Suprapubic skin (tissue), 4 donors: ENCODE results near the gene SLC5A4. TPM values are rescaled to one million over a fixed set of nuclear protein-coding genes. Genes with fewer than 3 reads are reported as not detected.

Experiments used
- DNase-seq, 2 donors: peaks; one replicate each; pipeline ENCODE4 v3.0.0-alpha.2; 2019; ENCODE audit warnings: low spot score in 2 of 2
- H3K27ac ChIP-seq: fragments of 200-600 bp; sonication (generic); one replicate; pipeline ENCODE4 v1.5.1; 2019
- H3K27me3 ChIP-seq: fragments of 200-600 bp; sonication (generic); one replicate; pipeline ENCODE4 v1.5.1; 2019
- H3K36me3 ChIP-seq: fragments of 200-600 bp; sonication (generic); one replicate; pipeline ENCODE4 v1.5.1; 2019
- H3K4me1 ChIP-seq: fragments of 200-600 bp; sonication (generic); one replicate; pipeline ENCODE4 v1.5.1; 2019
- H3K4me3 ChIP-seq: fragments of 200-600 bp; sonication (generic); one replicate; pipeline ENCODE4 v1.5.1; 2019; ENCODE audit warnings: mild to moderate bottlenecking
- H3K9me3 ChIP-seq: fragments of 200-600 bp; sonication (generic); one replicate; pipeline ENCODE4 v1.5.1; 2019
- CTCF ChIP-seq, 2 donors: fragments of 200-600 bp in 1 of 2; fragments of 450-650 bp in 1 of 2; sonication (generic) in 1 of 2; IDR thresholded peaks; one replicate each; pipeline ENCODE4 v1.5.1; 2016 to 2019; ENCODE audit warnings: antibody characterized with exemption in 2 of 2, mild to moderate bottlenecking in 1 of 2, moderate library complexity in 1 of 2
- EP300 ChIP-seq: sonication (generic); formaldehyde crosslinking; IDR thresholded peaks from one replicate; pipeline ENCODE4 v1.6.1; 2017; ENCODE audit warnings: antibody characterized with exemption
- POLR2A ChIP-seq, 2 donors: fragments of 450-650 bp; IDR thresholded peaks; one replicate each; pipeline ENCODE4 v1.6.1; 2017; ENCODE audit warnings: antibody characterized with exemption in 2 of 2, mild to moderate bottlenecking in 2 of 2, moderate library complexity in 2 of 2
- POLR2AphosphoS5 ChIP-seq, 3 donors: sonication (generic); formaldehyde crosslinking; IDR thresholded peaks; one replicate each; pipeline ENCODE4 v1.6.1; 2017; ENCODE audit warnings: antibody characterized with exemption in 3 of 3
- WGBS: methylation state at CpG from one replicate; pipeline ENCODE4 v1.1.5; 2018; 5-methylcytosine and 5-hydroxymethylcytosine counted together
- total RNA-seq, 4 donors: library from RNA; depleted of rRNA; stranded (reverse); fragments of >200 nt; gene quantifications; one replicate each; pipeline ENCODE4 v1.1.0, GENCODE V29; 2016

Gene SLC5A4
- total RNA-seq, 4 donors from 2014 or later, result 0.38 TPM; not detected in 3

DNA sequence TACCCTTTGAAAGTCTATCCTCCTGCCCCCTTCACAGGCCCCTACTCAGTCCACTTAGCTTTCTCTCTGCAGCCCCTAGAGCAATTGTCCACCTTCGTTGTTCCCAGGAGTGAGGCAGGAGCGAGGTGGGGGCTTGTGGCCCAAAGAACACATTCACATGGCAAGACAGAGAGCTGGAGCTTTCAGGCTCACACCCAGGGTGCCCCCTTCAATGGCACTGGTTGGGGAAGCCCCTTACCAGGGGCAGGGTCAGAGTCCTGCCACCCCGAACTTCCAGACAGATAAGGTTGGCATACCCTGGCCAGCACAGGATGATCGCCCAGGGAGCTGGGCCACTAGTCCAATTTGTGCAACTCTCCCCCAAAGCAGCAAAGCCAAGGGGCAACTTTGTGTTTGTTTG, 6.2 kb upstream of the SLC5A4 start:
- 69% methylated on average over 4 of the region's 4 CpGs for WGBS
- no peak for DNase-seq

DNA sequence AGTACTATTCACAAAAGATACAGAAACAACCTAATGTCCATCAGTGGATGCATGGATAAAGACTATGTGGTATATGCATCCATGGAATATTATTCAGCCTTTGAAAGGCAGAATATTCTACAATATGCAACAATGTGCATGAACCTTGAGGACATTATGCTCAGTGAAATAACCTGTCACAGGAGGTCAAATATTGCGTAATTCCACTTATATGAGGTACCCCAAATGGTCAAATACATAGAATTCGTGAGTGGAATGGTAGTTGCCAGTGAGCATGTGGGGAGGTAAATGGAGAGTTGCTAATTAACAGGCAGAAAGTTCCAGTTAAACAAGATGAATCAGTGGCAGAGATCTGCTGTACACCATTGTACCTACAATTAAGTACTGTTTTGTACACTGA, 3.6 kb upstream of the SLC5A4 start:
- H3K4me1 ChIP-seq, result no peaks in the 10 kb centered on the region
- no peak for DNase-seq
- 70% methylated on average over 2 of the region's 2 CpGs for WGBS
- no peaks in the 10 kb centered on the region for H3K9me3 ChIP-seq
- H3K36me3 ChIP-seq, result no peaks in the 10 kb centered on the region
- H3K27ac ChIP-seq, result no peak overlapping the region
- TF ChIP-seq POLR2AphosphoS5 (IDR thresholded peaks at IDR 0.05), result no peak
- TF ChIP-seq CTCF (IDR thresholded peaks at IDR 0.05), result no peak
- TF ChIP-seq POLR2A (IDR thresholded peaks at IDR 0.05), result no peak
- peaks cover 8% of the 10 kb centered on the region for H3K27me3 ChIP-seq
- H3K4me3 ChIP-seq, result no peak overlapping the region

More for the DNA sequence above, 6.2 kb upstream of the SLC5A4 start:
- peaks cover 6% of the 10 kb centered on the region for H3K4me1 ChIP-seq
- no peaks in the 10 kb centered on the region for H3K9me3 ChIP-seq
- H3K4me3 ChIP-seq, result no peak overlapping the region
- no peak overlapping the region for H3K27ac ChIP-seq
- TF ChIP-seq EP300 (no peak), CTCF (IDR thresholded peaks at IDR 0.05) (no peak), POLR2A (IDR thresholded peaks at IDR 0.05) (no peak), POLR2AphosphoS5 (IDR thresholded peaks at IDR 0.05) (no peak)
- H3K36me3 ChIP-seq, result no peaks in the 10 kb centered on the region
- peaks cover 3% of the 10 kb centered on the region for H3K27me3 ChIP-seq

GRCh38 chr22:32255726-32256125, 579 bp upstream of the SLC5A4 start:
- Histone ChIP-seq H3K36me3 (no peaks in the 10 kb centered on the region), H3K27ac (no peak overlapping the region), H3K27me3 (peaks cover 8% of the 10 kb centered on the region), H3K4me3 (no peak overlapping the region), H3K9me3 (no peaks in the 10 kb centered on the region), H3K4me1 (no peaks in the 10 kb centered on the region)
- TF ChIP-seq POLR2A (IDR thresholded peaks at IDR 0.05) (no peak), POLR2AphosphoS5 (IDR thresholded peaks at IDR 0.05) (no peak), EP300 (no peak), CTCF (IDR thresholded peaks at IDR 0.05) (no peak)
- 83% methylated on average over 3 of the region's 3 CpGs for WGBS
- no peak for DNase-seq

- DNase-seq, result no peak
- H3K36me3 ChIP-seq, result no peaks in the 10 kb centered on the region
- no peaks in the 10 kb centered on the region for H3K4me1 ChIP-seq
- WGBS, result 79% methylated on average over 1 of the region's 1 CpG
- no peaks in the 10 kb centered on the region for H3K9me3 ChIP-seq
- TF ChIP-seq CTCF (IDR thresholded peaks at IDR 0.05), result no peak
- TF ChIP-seq EP300, result no peak
- TF ChIP-seq POLR2A (IDR thresholded peaks at IDR 0.05), result no peak
- TF ChIP-seq POLR2AphosphoS5 (IDR thresholded peaks at IDR 0.05), result no peak
- peaks cover 15% of the 10 kb centered on the region for H3K27me3 ChIP-seq
- no peak overlapping the region for H3K4me3 ChIP-seq
- H3K27ac ChIP-seq, result no peak overlapping the region
Measured at GRCh38 chr22:32249231-32249630, 5.9 kb downstream of the SLC5A4 start.

DNA sequence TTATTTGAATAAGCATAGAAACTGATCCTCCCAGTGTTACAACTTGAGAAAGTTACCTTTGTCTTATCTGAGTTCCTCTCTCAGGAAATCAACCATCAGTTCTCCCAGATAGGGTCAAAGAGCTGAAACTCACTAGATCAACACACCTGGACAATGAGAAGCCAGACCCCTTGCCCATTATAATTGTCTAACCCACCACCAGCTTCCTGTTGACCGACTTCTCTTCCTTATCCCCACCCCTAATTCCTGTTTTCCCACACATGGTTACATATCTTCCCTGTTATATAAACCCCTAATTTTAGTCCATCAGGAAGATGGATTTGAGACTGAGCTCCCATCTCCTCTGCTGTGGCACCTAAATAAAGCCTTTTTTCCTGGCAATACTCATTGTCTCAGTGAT, 6.9 kb downstream of the SLC5A4 start:
- H3K36me3 ChIP-seq, result no peaks in the 10 kb centered on the region
- TF ChIP-seq EP300 (no peak), POLR2A (IDR thresholded peaks at IDR 0.05) (no peak), CTCF (IDR thresholded peaks at IDR 0.05) (no peak), POLR2AphosphoS5 (IDR thresholded peaks at IDR 0.05) (no peak)
- H3K4me1 ChIP-seq, result no peaks in the 10 kb centered on the region
- no peak for DNase-seq
- no peak overlapping the region for H3K27ac ChIP-seq
- WGBS, result 60% methylated on average over 1 of the region's 1 CpG
- H3K9me3 ChIP-seq, result no peaks in the 10 kb centered on the region
- no peak overlapping the region for H3K4me3 ChIP-seq
- H3K27me3 ChIP-seq, result peaks cover 12% of the 10 kb centered on the region
